Upper lobe of right lung (tissue), 1 donor: ENCODE measurements around the gene SHCBP1L. TPM values are rescaled to one million over a fixed set of nuclear protein-coding genes. Genes with fewer than 3 reads are reported as not detected.
A peak's percentile ranks its signal among the peaks of the same experiment; 100 is the strongest.

Source experiments
- ATAC-seq: fragments of 200-7000 bp; cut with Tn5 transposase; one replicate; pipeline ENCODE4 v1.9.1; 2020; ENCODE audit warnings: mild to moderate bottlenecking, moderate library complexity
- DNase-seq: peaks from one replicate; pipeline ENCODE4 v3.0.0-alpha.2; 2020
- H3K27ac ChIP-seq: fragments of 200-600 bp; one replicate; pipeline ENCODE4 v1.8.0; 2022
- H3K27me3 ChIP-seq: fragments of 200-600 bp; one replicate; pipeline ENCODE4 v1.8.0; 2022; ENCODE audit warnings: mild to moderate bottlenecking
- H3K36me3 ChIP-seq: fragments of 200-600 bp; one replicate; pipeline ENCODE4 v1.8.0; 2022
- H3K4me1 ChIP-seq: fragments of 200-600 bp; one replicate; pipeline ENCODE4 v1.8.0; 2022
- H3K4me3 ChIP-seq: fragments of 200-600 bp; one replicate; pipeline ENCODE4 v1.8.0; 2022; ENCODE audit warnings: mild to moderate bottlenecking
- H3K9me3 ChIP-seq: fragments of 200-600 bp; one replicate; pipeline ENCODE4 v1.8.0; 2022
- intact Hi-C: fragments of 100-400 bp; cut with DNase I; formaldehyde crosslinking; loops from one replicate; pipeline ENCODE4 v1.11.0; 2022
- long read RNA-seq: library from polyadenylated mRNA; unstranded; transcript quantifications from one replicate; pipeline ENCODE4 v2.0.0, GENCODE V29; 2021
- total RNA-seq: library from RNA; stranded (reverse); fragmentation: NEBNext Ultra II Directional; extraction: Animal tissue kit (Norgen Biotek cat#: 25700); gene quantifications from one replicate; pipeline ENCODE4 v1.2.1, GENCODE V29; 2021
- TF ChIP-seq, protein P1 (sequence below): fragments of 200-600 bp; IDR thresholded peaks from one replicate; pipeline ENCODE4 v1.8.0; 2022; ENCODE audit warnings: antibody characterized with exemption
- donor health status: DM: no; HTN: yes; CAD: no; lungs with severe emphysema.

The SHCBP1L gene
- not detected for total RNA-seq
- long read RNA-seq = 0 reads

DNA sequence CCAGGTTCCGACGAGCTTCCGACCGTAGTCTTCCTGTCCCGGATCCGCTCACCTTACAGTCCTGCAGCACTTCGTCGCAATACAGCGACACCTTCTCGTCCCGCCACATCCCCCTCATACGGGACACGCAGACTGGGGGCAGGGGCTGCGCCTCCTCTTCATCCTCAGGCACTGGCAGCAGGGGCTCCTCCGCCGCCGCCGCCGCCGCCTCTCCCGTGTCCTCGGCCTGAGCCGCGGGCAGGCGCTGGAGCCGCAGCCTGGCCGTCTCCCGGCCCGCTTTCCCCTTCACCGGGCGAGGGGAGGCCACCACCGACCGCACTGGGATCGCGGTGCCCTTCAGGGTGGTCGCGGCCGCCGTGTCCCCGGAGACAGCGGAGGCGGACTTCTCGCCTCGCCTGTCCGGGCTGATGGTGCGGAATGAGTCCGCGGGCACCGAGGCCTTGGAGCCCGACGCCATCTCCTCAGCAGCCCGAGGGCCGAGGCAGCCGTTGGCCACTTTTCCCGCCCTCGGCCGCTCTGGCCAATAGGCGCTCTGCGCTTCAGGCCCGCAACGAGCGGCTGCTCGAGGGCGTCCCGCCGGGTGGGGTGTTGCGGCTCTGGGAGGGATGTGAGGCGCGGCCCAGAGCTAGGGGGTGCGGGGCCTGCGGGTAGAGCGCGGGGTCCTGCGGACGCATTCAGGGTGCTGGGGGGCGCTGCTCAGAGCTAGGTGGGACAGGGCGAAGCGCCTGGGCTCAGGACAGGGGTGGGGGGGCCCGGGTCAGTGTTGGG lies at the start of gene SHCBP1L:
SHCBP1L (minus strand) TSS at position 490 of the 768 bp plus-strand sequence; CDS start at position 457, 33 bp downstream.
- no peak for DNase-seq
- Histone ChIP-seq H3K4me1 (no peaks in the 10 kb centered on the region), H3K4me3 (no peak within 1 kb of the TSS), H3K27me3 (peaks cover 26% of the 10 kb centered on the region), H3K36me3 (no peaks in the 10 kb centered on the region), H3K27ac (no peak within 1 kb of the TSS), H3K9me3 (no peaks in the 10 kb centered on the region)
- peak; percentile 55 for ATAC-seq
- TF ChIP-seq, protein P1, sequence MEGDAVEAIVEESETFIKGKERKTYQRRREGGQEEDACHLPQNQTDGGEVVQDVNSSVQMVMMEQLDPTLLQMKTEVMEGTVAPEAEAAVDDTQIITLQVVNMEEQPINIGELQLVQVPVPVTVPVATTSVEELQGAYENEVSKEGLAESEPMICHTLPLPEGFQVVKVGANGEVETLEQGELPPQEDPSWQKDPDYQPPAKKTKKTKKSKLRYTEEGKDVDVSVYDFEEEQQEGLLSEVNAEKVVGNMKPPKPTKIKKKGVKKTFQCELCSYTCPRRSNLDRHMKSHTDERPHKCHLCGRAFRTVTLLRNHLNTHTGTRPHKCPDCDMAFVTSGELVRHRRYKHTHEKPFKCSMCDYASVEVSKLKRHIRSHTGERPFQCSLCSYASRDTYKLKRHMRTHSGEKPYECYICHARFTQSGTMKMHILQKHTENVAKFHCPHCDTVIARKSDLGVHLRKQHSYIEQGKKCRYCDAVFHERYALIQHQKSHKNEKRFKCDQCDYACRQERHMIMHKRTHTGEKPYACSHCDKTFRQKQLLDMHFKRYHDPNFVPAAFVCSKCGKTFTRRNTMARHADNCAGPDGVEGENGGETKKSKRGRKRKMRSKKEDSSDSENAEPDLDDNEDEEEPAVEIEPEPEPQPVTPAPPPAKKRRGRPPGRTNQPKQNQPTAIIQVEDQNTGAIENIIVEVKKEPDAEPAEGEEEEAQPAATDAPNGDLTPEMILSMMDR = no peak
- intact Hi-C loops = no loop called here

- H3K36me3 ChIP-seq = no peaks in the 10 kb centered on the region
- H3K4me1 ChIP-seq = peaks cover 13% of the 10 kb centered on the region
- intact Hi-C loops = no loop called here
- TF ChIP-seq, protein P1 = no peak
- DNase-seq = no peak
- no peaks in the 10 kb centered on the region for H3K27me3 ChIP-seq
- no peak overlapping the region for H3K4me3 ChIP-seq
- no peak overlapping the region for H3K27ac ChIP-seq
- ATAC-seq = no peak
- no peaks in the 10 kb centered on the region for H3K9me3 ChIP-seq
Measured at GRCh38 chr1:183002267-183002666, 49.3 kb upstream of the SHCBP1L start.

- Histone ChIP-seq H3K4me3 (no peak overlapping the region), H3K27ac (no peak overlapping the region), H3K27me3 (no peaks in the 10 kb centered on the region), H3K36me3 (no peaks in the 10 kb centered on the region), H3K9me3 (no peaks in the 10 kb centered on the region), H3K4me1 (peaks cover 13% of the 10 kb centered on the region)
- intact Hi-C loops = no loop called here
- TF ChIP-seq, protein P1 = no peak
- ATAC-seq (no peak), DNase-seq (no peak)
Measured at GRCh38 chr1:183000167-183000962, 47.4 kb upstream of the SHCBP1L start.

- intact Hi-C loops = no loop called here
- TF ChIP-seq, protein P1 = no peak
- Histone ChIP-seq H3K9me3 (no peaks in the 10 kb centered on the region), H3K36me3 (no peaks in the 10 kb centered on the region), H3K4me1 (peaks cover 12% of the 10 kb centered on the region), H3K27me3 (no peaks in the 10 kb centered on the region), H3K27ac (no peak overlapping the region), H3K4me3 (no peak overlapping the region)
- no peak for DNase-seq
- no peak for ATAC-seq
Measured at GRCh38 chr1:182998482-182998881, 45.5 kb upstream of the SHCBP1L start.

DNA sequence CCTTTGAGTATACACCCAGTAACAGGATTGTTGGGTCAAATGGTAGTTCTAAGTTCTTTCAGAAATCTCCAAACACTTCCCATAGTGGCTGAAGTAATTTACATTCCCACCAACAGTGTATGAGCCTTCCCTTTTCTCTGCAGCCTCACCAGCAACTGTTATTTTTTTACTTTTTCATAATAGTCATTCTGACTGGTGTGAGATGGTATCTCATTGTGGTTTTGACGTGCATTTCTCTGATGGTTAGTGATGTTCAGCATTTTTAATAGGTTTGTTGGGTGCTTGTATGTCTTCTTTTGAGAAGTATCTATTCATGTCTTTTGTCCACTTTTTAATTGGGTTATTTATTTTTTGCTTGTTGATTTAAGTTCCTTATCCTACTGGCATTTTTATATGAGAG lies 43.9 kb upstream of the SHCBP1L start:
- Histone ChIP-seq H3K27ac (no peak overlapping the region), H3K27me3 (no peaks in the 10 kb centered on the region), H3K4me1 (no peaks in the 10 kb centered on the region), H3K36me3 (no peaks in the 10 kb centered on the region), H3K4me3 (no peak overlapping the region), H3K9me3 (no peaks in the 10 kb centered on the region)
- intact Hi-C loops = no loop called here
- ATAC-seq (no peak), DNase-seq (no peak)
- TF ChIP-seq, protein P1 = no peak
